SKM-1 (cell line): ENCODE data around the gene METTL6.
"Not testable (repeated sequence)": the region's sequence is repeated elsewhere in the genome, so short reads cannot be mapped to it uniquely, and the experiment has no call there.

Experiments
- DNase-seq: peaks from one replicate; lab custom pipeline; 2025; ENCODE audit not compliant: unreplicated experiment; lab: John Stamatoyannopoulos, UW

Gene METTL6

GRCh38 chr3:15405448-15406050 is 21.8 kb downstream of the METTL6 start:
- peak; percentile 33 for DNase-seq

- DNase-seq, result peak; percentile 20
Measured at GRCh38 chr3:15404767-15405166, 22.6 kb downstream of the METTL6 start.

- DNase-seq, result no peak
Measured at GRCh38 chr3:15403965-15404364, 23.4 kb downstream of the METTL6 start.

DNA sequence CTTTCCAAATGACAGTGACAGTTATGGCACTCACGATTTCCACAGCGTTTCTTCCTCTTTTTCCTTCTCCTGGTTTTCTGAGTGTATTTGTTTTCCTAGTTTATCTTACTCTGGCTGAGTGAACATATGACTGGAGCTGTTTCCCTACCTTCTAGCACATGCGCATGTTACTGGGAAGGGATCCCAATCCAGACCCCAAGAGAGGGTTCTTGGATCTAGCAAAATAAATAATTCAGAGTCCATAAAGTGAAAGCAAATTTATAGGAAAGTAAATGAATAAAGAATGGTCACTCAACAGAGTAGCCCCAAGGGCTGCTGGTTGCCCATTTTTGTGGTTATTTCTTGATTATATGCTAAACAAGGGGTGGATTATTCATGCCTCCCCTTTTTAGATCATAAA is 23.8 kb downstream of the METTL6 start:
- DNase-seq, result no peak

GRCh38 chr3:15401936-15402335 is 25.4 kb downstream of the METTL6 start:
- no peak for DNase-seq

DNA sequence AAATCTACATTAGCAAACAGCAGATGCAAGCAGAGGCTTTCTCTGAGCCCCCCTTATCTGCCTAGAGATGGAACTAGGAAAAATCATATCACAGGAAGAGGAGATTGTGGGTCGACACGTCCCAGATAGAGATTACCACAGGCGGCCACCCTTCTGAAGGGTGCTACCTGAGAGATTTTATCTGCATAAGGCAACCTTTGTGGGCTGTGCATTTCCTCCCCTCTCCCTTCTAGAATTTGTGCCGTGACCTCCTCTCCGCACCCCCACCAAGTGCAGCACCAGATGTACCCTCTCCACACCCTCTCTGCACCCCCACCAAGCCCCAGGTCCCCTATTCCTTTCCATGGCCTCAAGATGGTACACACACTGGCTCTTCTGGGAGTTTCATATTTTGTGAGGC is 27.4 kb downstream of the METTL6 start:
- DNase-seq, result no peak

- not testable (repeated sequence) for DNase-seq
Measured at GRCh38 chr3:15398731-15399133, 28.6 kb downstream of the METTL6 start.

DNA sequence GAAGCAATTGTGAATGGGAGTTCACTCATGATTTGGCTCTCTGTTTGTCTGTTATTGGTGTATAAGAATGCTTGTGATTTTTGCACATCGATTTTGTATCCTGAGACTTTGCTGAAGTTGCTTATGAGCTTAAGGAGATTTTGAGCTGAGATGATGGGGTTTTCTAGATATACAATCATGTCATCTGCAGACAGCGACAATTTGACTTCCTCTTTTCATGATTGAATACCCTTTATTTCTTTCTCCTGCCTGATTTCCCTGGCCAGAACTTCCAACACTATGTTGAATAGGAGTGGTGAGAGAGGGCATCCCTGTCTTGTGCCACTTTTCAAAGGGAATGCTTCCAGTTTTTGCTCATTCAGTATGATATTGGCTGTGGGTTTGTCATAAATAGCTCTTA is 34.1 kb downstream of the METTL6 start:
- DNase-seq, result not testable (repeated sequence)

- DNase-seq, result no peak
Measured at GRCh38 chr3:15391007-15391406, 36.3 kb downstream of the METTL6 start.

DNA sequence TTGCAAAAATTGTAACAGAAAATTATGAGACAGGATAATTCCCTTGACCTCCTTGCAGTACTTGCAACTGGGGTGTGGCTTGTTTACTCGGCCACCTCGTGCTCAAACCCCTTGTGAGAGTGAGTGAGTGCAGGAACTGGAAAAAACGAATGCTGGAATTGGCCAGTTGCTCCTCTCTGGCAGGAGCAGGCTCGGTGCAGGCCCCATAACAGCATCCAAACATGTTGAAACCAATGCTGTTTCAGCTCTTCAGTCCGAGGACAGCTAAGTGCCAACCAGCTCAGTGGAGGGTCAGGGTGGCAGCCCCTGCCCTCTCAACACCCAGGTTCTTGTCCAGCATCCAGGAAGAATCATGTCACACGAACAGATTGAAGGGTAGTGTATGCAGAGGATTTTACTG is 36.9 kb downstream of the METTL6 start:
- no peak for DNase-seq

GRCh38 chr3:15388335-15388734 is 39.0 kb downstream of the METTL6 start:
- DNase-seq, result not testable (repeated sequence)

DNA sequence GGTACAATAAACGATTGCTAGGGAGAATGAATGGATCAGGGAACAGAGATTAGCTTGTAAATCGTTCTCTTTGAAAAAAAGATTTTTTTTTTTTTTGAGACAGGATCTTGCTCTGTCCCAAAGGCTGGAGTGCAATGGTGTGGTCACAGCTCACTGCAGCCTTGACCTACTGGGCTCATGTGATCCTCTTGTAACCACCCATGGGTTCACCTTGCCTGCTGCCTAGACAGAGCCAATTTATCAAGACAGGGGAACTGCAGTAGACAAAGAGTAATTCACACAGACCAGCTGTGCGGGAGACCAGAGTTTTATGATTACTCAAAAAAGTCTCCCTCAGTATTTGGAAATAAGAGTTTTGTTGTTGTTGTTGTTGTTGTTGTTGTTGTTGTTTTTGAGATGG is 39.6 kb downstream of the METTL6 start:
- no peak for DNase-seq

GRCh38 chr3:15387171-15387581 is 40.2 kb downstream of the METTL6 start:
- DNase-seq, result no peak

- not testable (repeated sequence) for DNase-seq
Measured at GRCh38 chr3:15386654-15386955, 40.7 kb downstream of the METTL6 start.

DNA sequence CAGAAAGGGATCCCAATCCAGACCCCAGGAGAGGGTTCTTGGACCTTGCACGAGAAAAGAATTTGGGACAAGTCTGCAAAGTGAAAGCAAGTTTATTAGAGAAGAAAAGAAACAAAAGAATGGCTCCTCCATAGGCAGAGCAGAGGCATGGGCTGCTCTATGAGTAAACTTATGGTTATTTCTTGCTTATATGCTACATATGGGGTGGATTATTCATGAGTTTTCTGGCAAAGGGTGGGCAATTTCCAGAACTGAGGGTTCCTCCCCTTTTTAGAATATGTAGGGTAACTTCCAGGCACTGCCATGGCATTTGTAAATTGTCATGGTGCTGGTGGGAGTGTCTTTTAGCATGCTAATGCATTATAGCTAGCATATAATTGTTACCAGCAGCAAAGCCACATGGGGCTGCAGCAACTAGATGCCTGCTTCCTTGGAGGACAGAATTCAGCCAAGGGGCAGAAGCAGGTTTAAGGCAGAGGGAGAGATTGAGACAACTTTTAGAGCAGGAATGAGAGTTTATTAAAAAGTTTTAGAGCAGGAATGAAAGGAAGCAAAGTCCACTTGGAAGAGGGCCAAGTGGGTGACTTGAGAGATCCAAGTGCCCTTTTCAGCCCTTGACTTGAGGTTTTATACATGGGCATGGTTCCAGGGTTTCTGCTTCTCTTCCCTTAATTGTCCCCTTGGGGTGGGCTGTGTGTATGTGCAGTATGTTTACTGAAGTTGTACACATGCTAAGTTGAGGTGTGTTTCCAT is 41.3 kb downstream of the METTL6 start:
- DNase-seq, result no peak

DNA sequence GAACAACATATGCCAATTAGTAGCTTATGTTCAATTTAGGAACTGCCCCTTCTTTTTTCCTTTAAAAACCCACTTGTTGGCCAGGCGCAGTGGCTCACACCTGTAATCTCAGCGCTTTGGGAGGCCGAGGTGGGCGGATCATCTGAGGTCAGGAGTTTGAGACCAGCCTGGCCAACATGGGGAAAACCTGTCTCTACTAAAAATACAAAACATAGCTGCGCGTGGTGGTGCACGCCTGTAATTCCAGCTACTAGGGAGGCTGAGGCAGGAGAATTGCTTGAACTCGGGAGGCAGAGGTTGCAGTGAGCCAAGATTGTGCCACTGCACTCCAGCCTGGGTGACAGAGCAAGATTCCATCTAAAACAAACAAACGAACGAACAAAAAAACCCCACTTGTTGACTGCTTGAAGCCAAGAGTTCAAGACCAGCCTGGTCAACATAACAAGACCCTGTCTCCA is 42.1 kb downstream of the METTL6 start:
- not testable (repeated sequence) for DNase-seq

DNA sequence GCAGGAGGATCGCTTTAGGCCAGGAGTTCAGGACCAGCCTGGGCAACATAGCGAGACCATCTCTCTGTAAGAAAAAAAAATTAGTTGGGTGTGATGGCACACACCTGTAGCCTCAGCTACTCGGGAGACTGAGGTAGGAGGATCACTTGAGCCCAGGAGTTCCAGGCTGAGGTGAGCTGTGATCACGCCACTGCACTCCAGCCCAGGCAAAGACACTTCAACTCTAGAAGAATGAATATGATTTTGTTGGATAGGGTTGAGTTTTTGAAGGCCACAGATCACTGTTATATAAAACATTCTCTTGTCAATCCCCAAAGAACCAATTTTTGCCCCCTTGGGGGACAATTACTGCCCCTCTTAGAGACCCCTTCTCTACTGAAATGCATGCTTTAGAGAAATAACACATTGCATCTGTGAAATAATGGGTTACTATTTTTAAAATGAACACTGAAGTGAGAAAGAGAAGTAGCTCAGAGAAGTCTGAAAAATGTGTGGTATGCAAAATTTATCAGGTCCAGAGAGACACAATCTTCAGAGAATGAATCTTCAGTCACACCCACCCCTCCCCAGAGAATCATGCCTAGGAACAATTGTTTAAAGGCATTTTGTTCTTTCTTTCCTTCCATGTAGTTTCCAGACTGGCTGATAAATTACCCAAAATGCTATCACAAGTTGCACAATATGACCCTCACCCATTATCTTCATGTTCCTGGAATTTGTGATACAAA is 42.7 kb downstream of the METTL6 start:
- no peak for DNase-seq

DNA sequence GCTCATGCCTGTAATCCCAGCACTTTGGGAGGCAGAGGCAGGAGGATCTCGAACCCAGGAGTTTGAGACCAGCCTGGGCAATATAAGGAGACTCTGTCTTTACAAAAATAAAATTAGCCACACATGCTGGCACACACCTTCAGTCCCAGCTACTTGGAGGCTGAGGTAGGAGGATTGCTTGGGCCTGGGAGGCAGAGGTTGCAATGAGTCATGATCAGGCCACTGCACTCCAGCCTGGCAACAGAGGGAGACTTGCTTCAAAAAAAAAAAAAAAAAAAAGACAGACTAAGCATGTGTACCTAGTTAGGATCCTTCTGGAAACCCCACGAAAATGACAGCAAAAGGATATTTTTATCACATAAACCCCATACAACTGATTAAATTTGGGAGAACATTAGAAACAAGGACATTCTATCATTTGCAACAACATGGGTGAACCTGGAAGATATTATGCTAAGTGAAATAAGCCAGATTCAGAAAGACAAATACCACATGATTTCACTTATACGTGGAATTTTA is 44.9 kb downstream of the METTL6 start:
- no peak for DNase-seq

- peak; percentile 32 for DNase-seq
Measured at GRCh38 chr3:15380980-15381890, 46.1 kb downstream of the METTL6 start.

- peak; percentile 89 for DNase-seq
Measured at GRCh38 chr3:15377961-15378791, 49.2 kb downstream of the METTL6 start.
